ENCODE data around the gene ZFPM1.
"Not testable (repeated sequence)": the region's sequence is repeated elsewhere in the genome, so short reads cannot be mapped to it uniquely, and the experiment has no call there.

Gene ZFPM1

GRCh38 chr16:88453217-88453531 is at the start of gene ZFPM1:
TSS of gene ZFPM1 (plus strand) at chr16:88453280. CDS start at chr16:88453639, 359 bp downstream.
- DNase-seq (ENCODE audit: low read depth in 2 of 2), result no peak

GRCh38 chr16:88403794-88404581 is 49.1 kb upstream of the ZFPM1 start:
- no peak for DNase-seq (ENCODE audit: low read depth in 2 of 2)

GRCh38 chr16:88404769-88405168 is 48.3 kb upstream of the ZFPM1 start:
- no peak for DNase-seq (ENCODE audit: low read depth in 2 of 2)

GRCh38 chr16:88405216-88406060 is 47.6 kb upstream of the ZFPM1 start:
- no peak for DNase-seq (ENCODE audit: low read depth in 2 of 2)

GRCh38 chr16:88406096-88407041 is 46.7 kb upstream of the ZFPM1 start:
- no peak for DNase-seq (ENCODE audit: low read depth in 2 of 2)

- DNase-seq (ENCODE audit: low read depth in 2 of 2), result no peak
Measured at GRCh38 chr16:88407042-88407420, 46.0 kb upstream of the ZFPM1 start.

- no peak for DNase-seq (ENCODE audit: low read depth in 2 of 2)
Measured at GRCh38 chr16:88407807-88408206, 45.3 kb upstream of the ZFPM1 start.

- no peak for DNase-seq (ENCODE audit: low read depth in 2 of 2)
Measured at GRCh38 chr16:88408561-88409142, 44.4 kb upstream of the ZFPM1 start.

GRCh38 chr16:88409296-88410065 is 43.6 kb upstream of the ZFPM1 start:
- DNase-seq (ENCODE audit: low read depth in 2 of 2), result no peak

- not testable (repeated sequence) for DNase-seq (ENCODE audit: low read depth in 2 of 2)
Measured at GRCh38 chr16:88410297-88410968, 42.6 kb upstream of the ZFPM1 start.

- no peak for DNase-seq (ENCODE audit: low read depth in 2 of 2)
Measured at GRCh38 chr16:88411951-88412576, 41.0 kb upstream of the ZFPM1 start.

- no peak for DNase-seq (ENCODE audit: low read depth in 2 of 2)
Measured at GRCh38 chr16:88412766-88413165, 40.3 kb upstream of the ZFPM1 start.

- DNase-seq (ENCODE audit: low read depth in 2 of 2), result no peak
Measured at GRCh38 chr16:88413231-88413630, 39.8 kb upstream of the ZFPM1 start.

- no peak for DNase-seq (ENCODE audit: low read depth in 2 of 2)
Measured at GRCh38 chr16:88413631-88414030, 39.4 kb upstream of the ZFPM1 start.

GRCh38 chr16:88414521-88415380 is 38.3 kb upstream of the ZFPM1 start:
- DNase-seq (ENCODE audit: low read depth in 2 of 2), result no peak

- DNase-seq (ENCODE audit: low read depth in 2 of 2), result no peak
Measured at GRCh38 chr16:88415381-88415705, 37.7 kb upstream of the ZFPM1 start.

GRCh38 chr16:88415713-88416323 is 37.3 kb upstream of the ZFPM1 start:
- DNase-seq (ENCODE audit: low read depth in 2 of 2), result no peak

- DNase-seq (ENCODE audit: low read depth in 2 of 2), result no peak
Measured at GRCh38 chr16:88416686-88417085, 36.4 kb upstream of the ZFPM1 start.
